NCI-H1092 (cell line): ENCODE data around the gene NCKAP5.

Experiments
- DNase-seq: peaks from one replicate; lab custom pipeline; 2025; lab: John Stamatoyannopoulos, UW

The NCKAP5 gene

GRCh38 chr2:133458280-133458679, 110.0 kb downstream of the NCKAP5 start:
- DNase-seq = no peak

- no peak for DNase-seq
Observed at GRCh38 chr2:133457861-133458260, 110.4 kb downstream of the NCKAP5 start.

GRCh38 chr2:133456971-133457370, 111.3 kb downstream of the NCKAP5 start:
- DNase-seq = no peak

- no peak for DNase-seq
Observed at GRCh38 chr2:133456156-133456555, 112.1 kb downstream of the NCKAP5 start.

GRCh38 chr2:133453032-133453431, 115.2 kb downstream of the NCKAP5 start:
- DNase-seq = no peak

- DNase-seq = no peak
Observed at GRCh38 chr2:133452583-133452982, 115.7 kb downstream of the NCKAP5 start.

- no peak for DNase-seq
Observed at GRCh38 chr2:133452146-133452545, 116.1 kb downstream of the NCKAP5 start.

- no peak for DNase-seq
Observed at GRCh38 chr2:133448195-133448594, 120.1 kb downstream of the NCKAP5 start.

GRCh38 chr2:133447303-133447702, 121.0 kb downstream of the NCKAP5 start:
- no peak for DNase-seq

GRCh38 chr2:133444465-133444864, 123.8 kb downstream of the NCKAP5 start:
- no peak for DNase-seq

- no peak for DNase-seq
Observed at GRCh38 chr2:133442393-133442792, 125.9 kb downstream of the NCKAP5 start.

- no peak for DNase-seq
Observed at GRCh38 chr2:133439565-133439920, 128.7 kb downstream of the NCKAP5 start.

GRCh38 chr2:133438848-133439564, 129.3 kb downstream of the NCKAP5 start:
- DNase-seq = peak; percentile 15

- peak; percentile 36 for DNase-seq
Observed at GRCh38 chr2:133438026-133438425, 130.2 kb downstream of the NCKAP5 start.

GRCh38 chr2:133437492-133437891, 130.8 kb downstream of the NCKAP5 start:
- no peak for DNase-seq

- DNase-seq = peak; percentile 33
Observed at GRCh38 chr2:133434959-133435668, 133.1 kb downstream of the NCKAP5 start.

- DNase-seq = no peak
Observed at GRCh38 chr2:133433455-133434451, 134.5 kb downstream of the NCKAP5 start.

- no peak for DNase-seq
Observed at GRCh38 chr2:133432778-133433177, 135.5 kb downstream of the NCKAP5 start.

- DNase-seq = no peak
Observed at GRCh38 chr2:133431289-133431688, 137.0 kb downstream of the NCKAP5 start.

GRCh38 chr2:133426791-133427190, 141.5 kb downstream of the NCKAP5 start:
- DNase-seq = no peak

- DNase-seq = no peak
Observed at GRCh38 chr2:133425612-133426011, 142.7 kb downstream of the NCKAP5 start.

GRCh38 chr2:133424876-133425275, 143.4 kb downstream of the NCKAP5 start:
- DNase-seq = no peak
